ENCODE results near the gene COL5A1.

Gene COL5A1

DNA sequence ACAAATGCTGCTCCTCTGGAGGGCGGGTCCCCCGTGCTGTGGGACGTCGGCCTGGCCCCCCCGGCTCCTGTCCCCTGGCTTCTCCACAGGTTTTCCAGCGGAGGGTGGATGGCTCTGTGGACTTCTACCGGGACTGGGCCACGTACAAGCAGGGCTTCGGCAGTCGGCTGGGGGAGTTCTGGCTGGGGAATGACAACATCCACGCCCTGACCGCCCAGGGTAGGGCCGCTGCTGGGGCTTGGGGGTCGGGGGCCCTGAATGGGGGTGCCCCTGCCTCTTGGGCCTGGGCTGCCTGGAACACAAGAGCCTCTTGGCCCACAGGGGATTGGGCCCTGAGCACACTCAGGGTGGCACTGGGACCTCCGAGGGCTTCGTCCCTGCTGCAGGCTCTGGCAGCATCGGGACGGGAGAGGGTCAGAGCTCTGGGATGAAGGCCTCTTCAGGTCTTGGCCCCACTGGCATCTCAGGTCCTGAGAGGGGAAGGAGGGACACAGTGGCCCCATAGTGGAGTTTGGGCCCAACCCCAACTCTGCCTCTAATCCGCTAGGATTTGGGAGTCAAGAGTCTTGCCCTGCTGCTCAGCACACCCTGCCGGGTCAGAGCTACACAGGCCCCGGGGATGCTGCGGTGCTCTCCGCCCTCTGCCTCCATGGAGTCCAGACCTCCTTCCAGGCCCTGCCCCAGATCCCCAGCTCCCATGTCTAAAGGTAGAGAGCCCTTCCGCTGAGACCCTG, 244.2 kb downstream of the COL5A1 start:
- Mint-ChIP-seq H3K27me3 (peaks cover 29% of the 10 kb centered on the region), H3K4me1 (peaks cover 5% of the 10 kb centered on the region), H3K27ac (ENCODE audit: low read depth) (no peak overlapping the region), H3K9me3 (no peaks in the 10 kb centered on the region), H3K36me3 (ENCODE audit: insufficient read depth) (no peaks in the 10 kb centered on the region), H3K4me3 (no peak overlapping the region)
- DNase-seq (ENCODE audit: low spot score in 2 of 2): peak in 1 of 2 donors; percentile 8
- ATAC-seq (replicated peaks; ENCODE audit: extremely low read depth, poor library complexity, severe bottlenecking): no peak

DNA sequence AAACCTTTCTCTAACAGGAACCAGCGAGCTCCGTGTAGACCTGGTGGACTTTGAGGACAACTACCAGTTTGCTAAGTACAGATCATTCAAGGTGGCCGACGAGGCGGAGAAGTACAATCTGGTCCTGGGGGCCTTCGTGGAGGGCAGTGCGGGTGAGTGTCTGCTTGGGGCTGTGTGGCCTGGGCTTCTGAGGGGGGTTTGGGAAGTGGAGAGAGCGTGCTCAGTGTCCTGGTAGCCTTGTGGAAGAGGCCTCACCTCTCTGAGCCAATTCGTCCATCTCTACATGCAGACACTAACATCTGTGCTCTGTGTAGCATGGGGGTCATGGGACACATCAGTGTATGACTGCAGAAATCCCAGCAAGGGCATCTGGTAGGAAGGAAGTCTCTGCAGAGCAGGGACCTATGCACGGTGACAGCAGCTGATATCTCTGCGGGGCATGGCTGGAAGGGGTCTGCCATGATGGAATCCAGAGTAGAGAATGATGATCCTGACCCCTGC, 244.9 kb downstream of the COL5A1 start:
- Mint-ChIP-seq H3K4me3 (no peak overlapping the region), H3K4me1 (peaks cover 5% of the 10 kb centered on the region), H3K27me3 (peaks cover 29% of the 10 kb centered on the region), H3K9me3 (no peaks in the 10 kb centered on the region), H3K36me3 (ENCODE audit: insufficient read depth) (no peaks in the 10 kb centered on the region), H3K27ac (ENCODE audit: low read depth) (no peak overlapping the region)
- ATAC-seq (replicated peaks; ENCODE audit: extremely low read depth, poor library complexity, severe bottlenecking) (no peak), DNase-seq (ENCODE audit: low spot score in 2 of 2) (no peak)

DNA sequence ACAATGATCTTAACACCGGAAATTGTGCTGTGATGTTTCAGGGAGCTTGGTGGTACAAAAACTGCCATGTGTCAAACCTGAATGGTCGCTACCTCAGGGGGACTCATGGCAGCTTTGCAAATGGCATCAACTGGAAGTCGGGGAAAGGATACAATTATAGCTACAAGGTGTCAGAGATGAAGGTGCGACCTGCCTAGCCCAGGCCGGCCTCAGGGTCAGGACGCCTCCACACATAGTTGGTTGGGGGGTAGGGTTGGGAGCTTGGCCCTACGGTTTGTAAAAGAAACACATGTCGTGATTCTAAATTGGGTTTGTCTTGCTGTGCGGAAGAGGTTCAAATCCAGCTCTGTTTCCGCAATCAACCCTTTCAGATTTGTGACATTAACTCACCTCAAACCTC, 245.6 kb downstream of the COL5A1 start:
- Mint-ChIP-seq H3K36me3 (ENCODE audit: insufficient read depth) (no peaks in the 10 kb centered on the region), H3K27me3 (peaks cover 29% of the 10 kb centered on the region), H3K4me3 (no peak overlapping the region), H3K9me3 (no peaks in the 10 kb centered on the region), H3K4me1 (peaks cover 5% of the 10 kb centered on the region), H3K27ac (ENCODE audit: low read depth) (no peak overlapping the region)
- no peak for ATAC-seq (replicated peaks; ENCODE audit: extremely low read depth, poor library complexity, severe bottlenecking)
- no peak for DNase-seq (ENCODE audit: low spot score in 2 of 2)

GRCh38 chr9:134887686-134888602, 246.3 kb downstream of the COL5A1 start:
- Mint-ChIP-seq H3K27me3 (peaks cover 34% of the 10 kb centered on the region), H3K4me3 (no peak overlapping the region), H3K9me3 (no peaks in the 10 kb centered on the region), H3K4me1 (peaks cover 5% of the 10 kb centered on the region), H3K27ac (ENCODE audit: low read depth) (no peak overlapping the region), H3K36me3 (ENCODE audit: insufficient read depth) (no peaks in the 10 kb centered on the region)
- peak in 1 of 2 donors; percentile 11 for DNase-seq (ENCODE audit: low spot score in 2 of 2)
- no peak for ATAC-seq (replicated peaks; ENCODE audit: extremely low read depth, poor library complexity, severe bottlenecking)

GRCh38 chr9:134888603-134889190, 247.1 kb downstream of the COL5A1 start:
- H3K27ac Mint-ChIP-seq (ENCODE audit: low read depth): no peak overlapping the region
- DNase-seq (ENCODE audit: low spot score in 2 of 2) (no peak), ATAC-seq (replicated peaks; ENCODE audit: extremely low read depth, poor library complexity, severe bottlenecking) (no peak)
- H3K4me3 Mint-ChIP-seq: no peak overlapping the region
- H3K9me3 Mint-ChIP-seq: no peaks in the 10 kb centered on the region
- peaks cover 41% of the 10 kb centered on the region for H3K27me3 Mint-ChIP-seq
- H3K36me3 Mint-ChIP-seq (ENCODE audit: insufficient read depth): no peaks in the 10 kb centered on the region
- H3K4me1 Mint-ChIP-seq: peaks cover 5% of the 10 kb centered on the region

GRCh38 chr9:134889386-134890154, 248.0 kb downstream of the COL5A1 start:
- peak in 1 of 2 donors; percentile 4 for DNase-seq (ENCODE audit: low spot score in 2 of 2)
- Mint-ChIP-seq H3K36me3 (ENCODE audit: insufficient read depth) (no peaks in the 10 kb centered on the region), H3K4me3 (no peak overlapping the region), H3K27ac (ENCODE audit: low read depth) (no peak overlapping the region), H3K4me1 (peaks cover 5% of the 10 kb centered on the region), H3K27me3 (peaks cover 47% of the 10 kb centered on the region), H3K9me3 (no peaks in the 10 kb centered on the region)
- no peak for ATAC-seq (replicated peaks; ENCODE audit: extremely low read depth, poor library complexity, severe bottlenecking)

DNA sequence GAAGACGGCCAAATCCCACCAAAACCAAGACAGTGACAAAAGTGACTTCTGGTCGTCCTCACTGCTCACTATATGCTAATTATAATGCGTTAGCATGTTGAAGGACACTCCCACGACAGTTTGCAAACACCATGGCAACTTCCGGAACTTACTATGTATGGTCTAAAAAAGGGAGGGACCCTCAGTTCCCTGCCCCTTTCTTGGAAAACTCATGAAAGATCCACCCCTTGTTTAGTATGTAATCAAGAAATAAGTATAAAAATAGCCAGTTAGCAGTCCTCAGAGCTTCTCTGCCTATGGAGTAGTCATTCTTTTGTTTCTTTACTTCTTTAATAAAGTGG, 248.5 kb downstream of the COL5A1 start:
- ATAC-seq (replicated peaks; ENCODE audit: extremely low read depth, poor library complexity, severe bottlenecking): no peak

GRCh38 chr9:134891053-134891452, 249.4 kb downstream of the COL5A1 start:
- no peaks in the 10 kb centered on the region for H3K9me3 Mint-ChIP-seq
- H3K4me1 Mint-ChIP-seq: peaks cover 5% of the 10 kb centered on the region
- DNase-seq (ENCODE audit: low spot score in 2 of 2) (peak in 1 of 2 donors; percentile 6), ATAC-seq (replicated peaks; ENCODE audit: extremely low read depth, poor library complexity, severe bottlenecking) (no peak)
- no peak overlapping the region for H3K27ac Mint-ChIP-seq (ENCODE audit: low read depth)
- no peak overlapping the region for H3K4me3 Mint-ChIP-seq
- H3K27me3 Mint-ChIP-seq: peaks cover 56% of the 10 kb centered on the region
- H3K36me3 Mint-ChIP-seq (ENCODE audit: insufficient read depth): no peaks in the 10 kb centered on the region

More for the DNA sequence above, 248.5 kb downstream of the COL5A1 start:
- Mint-ChIP-seq H3K27me3 (peaks cover 52% of the 10 kb centered on the region), H3K4me3 (no peak overlapping the region), H3K9me3 (no peaks in the 10 kb centered on the region), H3K27ac (ENCODE audit: low read depth) (no peak overlapping the region), H3K4me1 (peaks cover 5% of the 10 kb centered on the region), H3K36me3 (ENCODE audit: insufficient read depth) (no peaks in the 10 kb centered on the region)
- DNase-seq (ENCODE audit: low spot score in 2 of 2): no peak

DNA sequence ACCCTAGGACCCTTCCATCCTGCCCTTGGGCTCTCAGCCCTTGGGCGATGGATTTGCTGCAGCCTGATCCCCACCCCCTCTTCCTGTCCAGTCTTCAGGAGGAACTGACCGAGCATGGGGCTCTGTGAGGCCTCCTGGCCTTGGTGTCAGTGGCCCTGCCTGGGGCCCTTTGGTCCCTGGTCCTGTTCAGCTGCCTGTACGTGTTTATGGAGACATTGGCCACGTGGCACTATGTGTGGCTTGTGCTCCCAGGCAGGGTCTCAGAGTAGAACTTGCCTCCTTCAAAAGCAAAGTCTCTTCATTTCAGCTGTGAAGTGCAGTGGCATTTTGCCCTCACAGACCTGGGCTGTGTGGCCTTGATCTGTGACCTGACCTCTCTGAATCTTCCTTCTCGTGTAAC, 250.1 kb downstream of the COL5A1 start:
- Mint-ChIP-seq H3K27me3 (peaks cover 49% of the 10 kb centered on the region), H3K4me1 (peaks cover 5% of the 10 kb centered on the region), H3K9me3 (no peaks in the 10 kb centered on the region), H3K27ac (ENCODE audit: low read depth) (no peak overlapping the region), H3K4me3 (no peak overlapping the region), H3K36me3 (ENCODE audit: insufficient read depth) (no peaks in the 10 kb centered on the region)
- DNase-seq (ENCODE audit: low spot score in 2 of 2): peak in 1 of 2 donors; percentile 1
- no peak for ATAC-seq (replicated peaks; ENCODE audit: extremely low read depth, poor library complexity, severe bottlenecking)

- no peak overlapping the region for H3K4me3 Mint-ChIP-seq
- H3K9me3 Mint-ChIP-seq: no peaks in the 10 kb centered on the region
- H3K4me1 Mint-ChIP-seq: peaks cover 5% of the 10 kb centered on the region
- ATAC-seq (replicated peaks; ENCODE audit: extremely low read depth, poor library complexity, severe bottlenecking) (no peak), DNase-seq (ENCODE audit: low spot score in 2 of 2) (peak in 1 of 2 donors; percentile 11)
- no peak overlapping the region for H3K27ac Mint-ChIP-seq (ENCODE audit: low read depth)
- H3K27me3 Mint-ChIP-seq: peaks cover 48% of the 10 kb centered on the region
- no peaks in the 10 kb centered on the region for H3K36me3 Mint-ChIP-seq (ENCODE audit: insufficient read depth)
Measured at GRCh38 chr9:134892221-134892620, 250.6 kb downstream of the COL5A1 start.

DNA sequence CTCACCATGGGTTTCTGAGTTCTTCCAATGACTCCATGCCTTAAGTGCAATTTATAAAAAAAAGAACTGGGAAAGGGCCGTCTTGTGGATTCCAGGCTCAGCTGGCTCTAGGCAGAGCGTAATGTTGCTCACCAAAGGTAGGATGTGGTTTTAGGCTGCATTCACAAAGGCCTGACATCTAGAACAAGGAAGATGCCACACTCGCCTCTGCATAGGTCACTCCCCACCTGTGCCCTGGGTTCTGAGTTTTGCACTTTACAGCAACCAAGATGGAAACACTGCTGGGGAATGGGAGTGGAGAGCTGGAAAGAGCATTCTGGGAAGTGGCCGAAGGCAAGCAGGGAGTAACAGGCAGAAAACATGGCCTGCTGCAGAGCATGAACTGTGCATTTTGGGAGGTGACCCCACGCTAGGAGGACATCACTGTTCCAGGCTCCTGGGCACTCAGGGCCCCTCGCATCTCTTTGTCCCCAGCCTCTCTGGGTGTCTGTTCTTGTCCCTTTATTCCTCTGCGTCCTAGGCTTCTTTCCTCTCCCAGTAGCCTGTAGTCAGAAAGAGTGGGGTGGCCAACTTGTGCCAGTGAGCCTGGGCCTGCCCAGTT, 251.3 kb downstream of the COL5A1 start:
- Mint-ChIP-seq H3K9me3 (no peaks in the 10 kb centered on the region), H3K27ac (ENCODE audit: low read depth) (no peak overlapping the region), H3K27me3 (peaks cover 48% of the 10 kb centered on the region), H3K36me3 (ENCODE audit: insufficient read depth) (no peaks in the 10 kb centered on the region), H3K4me1 (peaks cover 1% of the 10 kb centered on the region), H3K4me3 (no peak overlapping the region)
- no peak for ATAC-seq (replicated peaks; ENCODE audit: extremely low read depth, poor library complexity, severe bottlenecking)
- DNase-seq (ENCODE audit: low spot score in 2 of 2): peak in 1 of 2 donors; percentile 10

Measured in central memory CD8-positive, alpha-beta T cell (primary cell).